K562 (cell line): ENCODE data around the gene KCNJ11. TPM values are rescaled to one million over a fixed set of nuclear protein-coding genes. Genes with fewer than 3 reads are reported as not detected.

ENCODE experiments used
- ATAC-seq: fragments of 200-7000 bp; cut with Tn5 transposase; 3 replicates; pipeline ENCODE4 v1.9.1; 2020; ENCODE audit warnings: moderate library complexity
- BruUV-seq: library from RNA; stranded (reverse); fragments of 400-500 nt; replicated peaks from 2 replicates; lab custom pipeline; 2021; lab: Mats Ljungman, UMichigan
- CTCF ChIA-PET: fragments of 300-600 bp; formaldehyde crosslinking; extraction: SDS; loops from one replicate; lab custom pipeline; 2021; ENCODE audit warnings: low intra/inter-chr PET ratio; lab: Yijun Ruan, JAX
- POLR2A ChIA-PET: fragments of 300-600, 350-650 bp; sonication (Branson Sonifier 250); formaldehyde crosslinking; extraction: SDS; loops from one replicate; lab custom pipeline; 2021; ENCODE audit warnings: antibody characterized with exemption, inconsistent platforms; lab: Yijun Ruan, JAX
- DNase-seq, 4 experiments: peaks; one replicate each; pipeline versions ENCODE4 v3.0.0 to v3.0.0-alpha.2; 2011 to 2018; ENCODE audit warnings: low spot score in 3 of 4, mixed read lengths in 3 of 4; ENCODE audit errors: extremely low read depth in 1 of 4
- FAIRE-seq: peaks from 2 replicates; lab custom pipeline; 2011; peaks lifted over from hg19 to GRCh38; lab: Jason Lieb, UNC
- H2AFZ ChIP-seq: 2 replicates; pipeline ENCODE4 v1.6.0; 2011; ENCODE audit warnings: low read depth, low read length, control low read depth, inconsistent platforms
- H3K27ac ChIP-seq: fragments of 200-600 bp; 3 replicates; pipeline ENCODE4 v1.8.0; 2011; ENCODE audit warnings: low read depth, mild to moderate bottlenecking, control low read depth, inconsistent platforms, low read length, moderate library complexity, mixed read lengths; ENCODE audit errors: extremely low read depth
- H3K27me3 ChIP-seq, 2 experiments: fragments of 300-600 bp in 1 of 2; 2 replicates in 1 of 2; 3 replicates in 1 of 2; pipeline versions ENCODE4 v1.6.0 to v1.8.0; 2011; ENCODE audit warnings: inconsistent platforms in 2 of 2, low read length in 2 of 2, mild to moderate bottlenecking in 1 of 2, mixed read lengths in 1 of 2, moderate library complexity in 1 of 2; ENCODE audit not compliant: control insufficient read depth in 2 of 2, insufficient read depth in 2 of 2
- H3K36me3 ChIP-seq: fragments of 300-600 bp; 3 replicates; pipeline ENCODE4 v1.8.0; 2011; ENCODE audit warnings: mild to moderate bottlenecking, low read length, inconsistent platforms; ENCODE audit not compliant: control insufficient read depth, insufficient read depth
- H3K4me1 ChIP-seq, 2 experiments: fragments of 200-600 bp in 1 of 2; replicated peaks in 1 of 2; 2 replicates in 1 of 2; 3 replicates in 1 of 2; pipeline versions ENCODE4 v1.5.1 to v1.8.0; 2011; ENCODE audit warnings: inconsistent platforms in 2 of 2, low read length in 2 of 2, mild to moderate bottlenecking in 1 of 2, mixed read lengths in 1 of 2, moderate library complexity in 1 of 2; ENCODE audit not compliant: control insufficient read depth in 2 of 2, insufficient read depth in 2 of 2
- H3K4me2 ChIP-seq: 2 replicates; pipeline ENCODE4 v1.6.1; 2011; ENCODE audit warnings: low read length, control low read depth, inconsistent platforms, mixed read lengths; ENCODE audit not compliant: insufficient read depth
- H3K4me3 ChIP-seq: fragments of 200-600 bp; sonication (generic), shearing (Covaris generic); 2 replicates; pipeline ENCODE4 v1.5.1; 2016; ENCODE audit warnings: control low read depth, inconsistent platforms
- H3K79me2 ChIP-seq: fragments of 200-600 bp; 3 replicates; pipeline ENCODE4 v1.8.0; 2011; ENCODE audit warnings: low read length, inconsistent platforms; ENCODE audit not compliant: control insufficient read depth, insufficient read depth
- H3K9ac ChIP-seq, 2 experiments: 2 replicates each; pipeline versions ENCODE4 v1.6.0 to v1.6.1; 2011; ENCODE audit warnings: low read depth in 2 of 2, low read length in 2 of 2, control low read depth in 1 of 2, inconsistent platforms in 1 of 2, mild to moderate bottlenecking in 1 of 2, mixed read lengths in 1 of 2; ENCODE audit not compliant: insufficient read depth in 1 of 2
- H3K9me1 ChIP-seq: one replicate; pipeline ENCODE4 v1.6.0; 2011; ENCODE audit warnings: inconsistent platforms, mild to moderate bottlenecking, low read length, moderate library complexity; ENCODE audit not compliant: control insufficient read depth, insufficient read depth
- H3K9me3 ChIP-seq: replicated peaks from 2 replicates; pipeline ENCODE4 v1.5.1; 2011; ENCODE audit warnings: low read depth, low read length, inconsistent platforms; ENCODE audit not compliant: control insufficient read depth, insufficient read depth
- H4K20me1 ChIP-seq: replicated peaks from 2 replicates; pipeline ENCODE4 v1.6.1; 2011; ENCODE audit warnings: low read length, inconsistent platforms, mixed read lengths; ENCODE audit not compliant: control insufficient read depth, insufficient read depth
- CCAR2 ChIP-seq: fragments of 200-400 bp; formaldehyde crosslinking; IDR thresholded peaks from 2 replicates; pipeline ENCODE4 v1.6.1; 2017; ENCODE audit warnings: mild to moderate bottlenecking, low read depth, low read length
- CSDE1 ChIP-seq, 2 experiments: fragments of 450-650 bp; IDR thresholded peaks; 2 replicates each; pipeline ENCODE4 v1.6.1; 2016; ENCODE audit warnings: mild to moderate bottlenecking in 1 of 2
- GATAD2B ChIP-seq: fragments of 450-650 bp; IDR thresholded peaks from 2 replicates; pipeline ENCODE4 v1.6.1; 2017; ENCODE audit warnings: mild to moderate bottlenecking, borderline replicate concordance
- HEY1 ChIP-seq: fragments of 250-450 bp; sonication (Bioruptor Pico); IDR thresholded peaks from 2 replicates; pipeline ENCODE4 v1.5.0; 2020; ENCODE audit warnings: mild to moderate bottlenecking, moderate library complexity, borderline replicate concordance
- NR4A1 ChIP-seq, 2 experiments: fragments of 250-450 bp in 1 of 2; fragments of 450-650 bp in 1 of 2; sonication (Bioruptor Pico) in 1 of 2; IDR thresholded peaks; 2 replicates each; pipeline versions ENCODE4 v1.4.0 to v1.6.1; 2016 to 2020; ENCODE audit warnings: mild to moderate bottlenecking in 2 of 2, missing compliant biosample characterization in 1 of 2, missing genetic modification characterization in 1 of 2, moderate library complexity in 1 of 2
- PRDM10 ChIP-seq: fragments of 450-650 bp; IDR thresholded peaks from 2 replicates; pipeline ENCODE4 v1.6.1; 2018; ENCODE audit not compliant: partially characterized antibody
- PURB ChIP-seq: sonication (generic); formaldehyde crosslinking; IDR thresholded peaks from 2 replicates; pipeline ENCODE4 v1.9.0; 2021; ENCODE audit warnings: low read depth, mild to moderate bottlenecking, missing genetic modification reagents
- SNIP1 ChIP-seq: fragments of 450-650 bp; IDR thresholded peaks from 2 replicates; pipeline ENCODE4 v1.7.1; 2017; ENCODE audit warnings: low read depth, mild to moderate bottlenecking
- TRIM28 ChIP-seq: fragments of 450-650 bp; IDR thresholded peaks from 2 replicates; pipeline ENCODE4 v1.6.1; 2017
- ZC3H8 ChIP-seq: fragments of 450-650 bp; IDR thresholded peaks from 2 replicates; pipeline ENCODE4 v1.6.1; 2017
- ZFP36 ChIP-seq: fragments of 150-350 bp; IDR thresholded peaks from 2 replicates; pipeline ENCODE4 v1.6.1; 2018; ENCODE audit warnings: low read length, low read depth; ENCODE audit not compliant: partially characterized antibody
- ZNF140 ChIP-seq: fragments of 250-450 bp; sonication (Bioruptor Pico); IDR thresholded peaks from 2 replicates; pipeline ENCODE4 v1.8.0; 2021; ENCODE audit warnings: moderate library complexity, mild to moderate bottlenecking, inconsistent platforms
- ZNF282 ChIP-seq: sonication (generic); formaldehyde crosslinking; IDR thresholded peaks from 2 replicates; pipeline ENCODE4 v1.8.1; 2023; ENCODE audit warnings: missing genetic modification reagents
- ZNF431 ChIP-seq: sonication (generic); formaldehyde crosslinking; IDR thresholded peaks from 2 replicates; pipeline ENCODE4 v1.8.0; 2022; ENCODE audit warnings: mild to moderate bottlenecking, missing genetic modification reagents
- WGBS: fragments of 100-300 bp; shearing (Covaris generic); methylation state at CpG from one replicate; pipeline ENCODE4 v1.1.6; 2016; ENCODE audit warnings: low coverage, mixed read lengths; ENCODE audit not compliant: insufficient coverage; ENCODE audit errors: missing lambda C conversion rate; 5-methylcytosine and 5-hydroxymethylcytosine counted together
- in situ Hi-C: fragments of 300-500 bp; cut with MboI; formaldehyde crosslinking; loops from 4 replicates; pipeline ENCODE4 v1.15.0; 2018; ENCODE audit warnings: inconsistent platforms, mixed read lengths
- intact Hi-C: fragments of 100-400 bp; cut with micrococcal nuclease; formaldehyde crosslinking; loops from 2 replicates; pipeline ENCODE4 v1.14.2; 2022
- polyA plus RNA-seq, 8 experiments: library from polyadenylated mRNA; depleted of rRNA in 4 of 8; stranded (reverse) in 5 of 8; unstranded in 3 of 8; fragments of >200 nt; fragmentation: Nextera tagmentation in 2 of 8; fragmentation: Illumina TruSeq in 1 of 8; extraction: Ambion mirVana in 2 of 8; extraction: Trizol in 1 of 8; gene quantifications; 2 replicates each; pipeline versions ENCODE4 v1.2.1 to v1.2.3, GENCODE V29; 2011 to 2014; ENCODE audit warnings: inconsistent platforms in 1 of 8, missing spikeins in 1 of 8
- total RNA-seq, 7 experiments: library from RNA; depleted of rRNA in 6 of 7; stranded (reverse); fragments of >200 nt in 6 of 7; fragmentation: Illumina TruSeq in 2 of 7; extraction: Trizol in 2 of 7; gene quantifications; 2 replicates each; pipeline versions ENCODE4 v1.2.1 to v1.2.3, GENCODE V29; 2011 to 2021; ENCODE audit warnings: low replicate concordance in 1 of 7
- TF ChIP-seq, protein P1 (sequence below): fragments of 250-450 bp; sonication (Bioruptor Pico); IDR thresholded peaks from 2 replicates; pipeline ENCODE4 v1.8.0; 2022; ENCODE audit warnings: moderate library complexity, mild to moderate bottlenecking, inconsistent platforms
- TF ChIP-seq, protein P2 (sequence below): fragments of 450-650 bp; IDR thresholded peaks from 2 replicates; pipeline ENCODE4 v1.7.0; 2016; ENCODE audit warnings: borderline replicate concordance

KCNJ11 gene
- total and polyA plus RNA-seq, 9 of the 15 experiments (the other 6 are each of a cell fraction or from before 2014, with no cell fraction given), result 0.54 to 3.7 (median 0.86) TPM; not detected in 2

DNA sequence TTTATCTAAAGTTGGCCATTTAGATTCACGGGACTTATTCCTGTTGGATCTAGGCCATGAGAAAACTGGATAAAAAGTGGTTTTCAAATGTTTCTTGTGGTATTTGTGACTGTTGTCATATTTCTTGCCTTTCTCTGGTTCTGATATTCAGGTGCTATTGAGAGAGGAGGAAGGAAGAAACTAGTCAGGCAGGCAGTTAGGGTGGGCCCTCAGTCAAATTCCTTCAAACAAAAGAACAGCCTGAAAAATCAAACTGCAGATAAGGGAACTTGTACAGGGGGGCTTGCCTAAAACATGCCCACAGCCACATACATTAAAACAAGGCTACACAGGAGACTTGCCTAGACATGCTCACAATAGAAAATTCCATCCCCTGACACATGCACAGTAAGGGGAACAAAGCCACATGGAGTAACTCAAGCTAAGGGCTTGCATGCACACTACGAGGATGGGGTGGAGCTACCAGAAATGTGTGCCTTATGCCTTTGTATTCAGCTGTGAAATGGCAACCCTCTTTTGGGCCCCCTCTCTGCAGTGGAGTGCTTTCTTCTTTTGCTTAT lies 18.7 kb downstream of the KCNJ11 start:
- 97% methylated on average over 2 of the region's 2 CpGs for WGBS
- peaks cover 100% of the 10 kb centered on the region for H3K36me3 ChIP-seq
- H3K4me2 ChIP-seq, result no peak overlapping the region
- POLR2A ChIA-PET, result interaction anchor here (1.1 kb wide), 1 partner anchor 13 kb away, joined by 3 read pairs; no protein-coding TSS in a partner anchor
- H3K79me2 ChIP-seq, result peaks cover 9% of the 10 kb centered on the region; the same call in 2 of the 3 replicates
- FAIRE-seq, result no peak
- no peak overlapping the region for H3K27ac ChIP-seq
- H3K9me3 ChIP-seq, result peaks cover 33% of the 10 kb centered on the region
- no peak overlapping the region for H3K4me3 ChIP-seq
- DNase-seq, result no peak
- no peaks in the 10 kb centered on the region for H4K20me1 ChIP-seq
- H3K27me3 ChIP-seq, result no peaks in the 10 kb centered on the region
- CTCF ChIA-PET, result no interaction called here
- intact Hi-C loops (no loop called here), in situ Hi-C loops (no loop called here)
- ATAC-seq, result no peak; the same call in 2 of the 3 replicates
- H2AFZ ChIP-seq, result no peak overlapping the region
- H3K9ac ChIP-seq, result no peak overlapping the region
- no peaks in the 10 kb centered on the region for H3K4me1 ChIP-seq
- BruUV-seq, result no TSS peak
- H3K9me1 ChIP-seq, result no peaks in the 10 kb centered on the region
- TF ChIP-seq ZFP36 (peak; percentile 84), ZNF282 (CRISPR knock-in tag) (no peak), ZC3H8 (no peak), SNIP1 (no peak), PRDM10 (no peak), HEY1 (no peak), NR4A1 (CRISPR knock-in tag; IDR thresholded peaks at IDR 0.05) (no peak), NR4A1 (tag; IDR thresholded peaks at IDR 0.05) (no peak), GATAD2B (no peak), CSDE1 (IDR thresholded peaks at IDR 0.05) (no peak), ZNF140 (CRISPR knock-in tag) (no peak), ZNF431 (CRISPR knock-in tag) (no peak), TRIM28 (no peak), CCAR2 (no peak), PURB (no peak)
- TF ChIP-seq, protein P1, sequence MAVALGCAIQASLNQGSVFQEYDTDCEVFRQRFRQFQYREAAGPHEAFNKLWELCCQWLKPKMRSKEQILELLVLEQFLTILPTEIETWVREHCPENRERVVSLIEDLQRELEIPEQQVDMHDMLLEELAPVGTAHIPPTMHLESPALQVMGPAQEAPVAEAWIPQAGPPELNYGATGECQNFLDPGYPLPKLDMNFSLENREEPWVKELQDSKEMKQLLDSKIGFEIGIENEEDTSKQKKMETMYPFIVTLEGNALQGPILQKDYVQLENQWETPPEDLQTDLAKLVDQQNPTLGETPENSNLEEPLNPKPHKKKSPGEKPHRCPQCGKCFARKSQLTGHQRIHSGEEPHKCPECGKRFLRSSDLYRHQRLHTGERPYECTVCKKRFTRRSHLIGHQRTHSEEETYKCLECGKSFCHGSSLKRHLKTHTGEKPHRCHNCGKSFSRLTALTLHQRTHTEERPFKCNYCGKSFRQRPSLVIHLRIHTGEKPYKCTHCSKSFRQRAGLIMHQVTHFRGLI (CRISPR knock-in tag), result no peak
- TF ChIP-seq, protein P2, sequence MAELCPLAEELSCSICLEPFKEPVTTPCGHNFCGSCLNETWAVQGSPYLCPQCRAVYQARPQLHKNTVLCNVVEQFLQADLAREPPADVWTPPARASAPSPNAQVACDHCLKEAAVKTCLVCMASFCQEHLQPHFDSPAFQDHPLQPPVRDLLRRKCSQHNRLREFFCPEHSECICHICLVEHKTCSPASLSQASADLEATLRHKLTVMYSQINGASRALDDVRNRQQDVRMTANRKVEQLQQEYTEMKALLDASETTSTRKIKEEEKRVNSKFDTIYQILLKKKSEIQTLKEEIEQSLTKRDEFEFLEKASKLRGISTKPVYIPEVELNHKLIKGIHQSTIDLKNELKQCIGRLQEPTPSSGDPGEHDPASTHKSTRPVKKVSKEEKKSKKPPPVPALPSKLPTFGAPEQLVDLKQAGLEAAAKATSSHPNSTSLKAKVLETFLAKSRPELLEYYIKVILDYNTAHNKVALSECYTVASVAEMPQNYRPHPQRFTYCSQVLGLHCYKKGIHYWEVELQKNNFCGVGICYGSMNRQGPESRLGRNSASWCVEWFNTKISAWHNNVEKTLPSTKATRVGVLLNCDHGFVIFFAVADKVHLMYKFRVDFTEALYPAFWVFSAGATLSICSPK, result no peak
